ENCODE results near the gene MKI67.

MKI67 gene

DNA sequence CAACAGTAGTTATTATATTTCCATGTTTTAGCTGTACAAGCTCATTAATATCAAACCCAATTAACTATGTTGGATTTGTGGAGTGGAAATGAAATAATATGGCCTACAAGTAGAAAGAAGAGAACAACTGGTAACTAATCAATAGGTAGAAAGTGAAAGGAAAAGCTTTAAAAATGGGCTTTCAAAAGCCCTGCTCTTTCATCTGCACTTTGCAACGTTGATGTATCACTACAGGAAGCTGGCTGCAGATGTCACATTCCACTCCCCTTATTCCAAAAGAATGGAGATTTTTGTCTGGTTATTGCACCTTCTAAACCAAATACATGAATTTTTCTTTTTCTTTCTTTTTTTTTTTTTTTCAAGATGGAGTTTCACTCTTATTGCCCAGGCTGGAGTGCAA, 11.7 kb upstream of the MKI67 start:
- no peak for DNase-seq (ENCODE audit: low read depth)
- H3K4me3 ChIP-seq (ENCODE audit: control insufficient read depth, low read depth, low read length) = no peak overlapping the region
- TF ChIP-seq, protein P1, sequence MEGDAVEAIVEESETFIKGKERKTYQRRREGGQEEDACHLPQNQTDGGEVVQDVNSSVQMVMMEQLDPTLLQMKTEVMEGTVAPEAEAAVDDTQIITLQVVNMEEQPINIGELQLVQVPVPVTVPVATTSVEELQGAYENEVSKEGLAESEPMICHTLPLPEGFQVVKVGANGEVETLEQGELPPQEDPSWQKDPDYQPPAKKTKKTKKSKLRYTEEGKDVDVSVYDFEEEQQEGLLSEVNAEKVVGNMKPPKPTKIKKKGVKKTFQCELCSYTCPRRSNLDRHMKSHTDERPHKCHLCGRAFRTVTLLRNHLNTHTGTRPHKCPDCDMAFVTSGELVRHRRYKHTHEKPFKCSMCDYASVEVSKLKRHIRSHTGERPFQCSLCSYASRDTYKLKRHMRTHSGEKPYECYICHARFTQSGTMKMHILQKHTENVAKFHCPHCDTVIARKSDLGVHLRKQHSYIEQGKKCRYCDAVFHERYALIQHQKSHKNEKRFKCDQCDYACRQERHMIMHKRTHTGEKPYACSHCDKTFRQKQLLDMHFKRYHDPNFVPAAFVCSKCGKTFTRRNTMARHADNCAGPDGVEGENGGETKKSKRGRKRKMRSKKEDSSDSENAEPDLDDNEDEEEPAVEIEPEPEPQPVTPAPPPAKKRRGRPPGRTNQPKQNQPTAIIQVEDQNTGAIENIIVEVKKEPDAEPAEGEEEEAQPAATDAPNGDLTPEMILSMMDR (conservative IDR thresholded peaks at IDR 0.05; ENCODE audit: control insufficient read depth, insufficient read depth, low read depth, low read length) = no peak

DNA sequence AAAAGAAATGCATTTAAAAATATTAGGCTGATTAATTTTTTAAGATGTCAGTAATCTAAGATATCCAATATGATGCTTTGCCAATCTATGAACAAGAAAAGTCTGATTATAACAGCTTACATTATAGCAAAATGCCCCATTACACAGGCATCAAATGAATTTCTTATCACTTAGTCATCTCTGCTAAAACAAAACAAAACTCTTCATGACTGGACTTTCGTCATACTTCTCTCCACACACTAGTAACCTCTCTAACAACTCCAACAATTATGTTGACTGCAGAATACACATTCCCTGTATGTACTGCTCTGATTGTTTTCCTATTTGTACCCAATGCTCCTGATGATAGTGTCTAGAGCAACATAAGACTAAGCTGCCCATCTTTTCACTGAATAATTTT, 3.8 kb upstream of the MKI67 start:
- TF ChIP-seq, protein P1 (conservative IDR thresholded peaks at IDR 0.05; ENCODE audit: control insufficient read depth, insufficient read depth, low read depth, low read length) = no peak
- no peak for DNase-seq (ENCODE audit: low read depth)
- H3K4me3 ChIP-seq (ENCODE audit: control insufficient read depth, low read depth, low read length) = no peak overlapping the region

DNA sequence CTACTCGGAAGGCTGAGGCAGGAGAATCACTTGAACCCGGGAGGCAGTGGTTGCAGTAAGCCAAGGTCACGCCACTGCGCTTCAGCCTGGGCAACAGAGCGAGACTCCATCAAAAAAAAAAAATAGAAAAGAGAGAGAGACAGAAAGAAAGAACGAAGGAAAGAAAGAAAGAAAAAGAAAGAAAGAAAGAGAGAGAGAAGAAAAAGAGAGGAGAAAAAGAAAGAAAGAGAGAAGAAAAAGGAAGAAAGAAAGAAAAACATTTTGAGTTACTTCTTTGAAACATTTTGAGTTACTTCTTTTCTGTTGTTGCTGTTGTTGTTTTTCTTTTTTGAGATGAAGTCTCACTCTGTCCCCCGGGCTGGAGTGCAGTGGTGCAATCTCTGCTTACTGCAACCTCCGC, 2.4 kb upstream of the MKI67 start:
- H3K4me3 ChIP-seq (ENCODE audit: control insufficient read depth, low read depth, low read length) = no peak overlapping the region
- no peak for DNase-seq (ENCODE audit: low read depth)
- TF ChIP-seq, protein P1 (conservative IDR thresholded peaks at IDR 0.05; ENCODE audit: control insufficient read depth, insufficient read depth, low read depth, low read length) = no peak

DNA sequence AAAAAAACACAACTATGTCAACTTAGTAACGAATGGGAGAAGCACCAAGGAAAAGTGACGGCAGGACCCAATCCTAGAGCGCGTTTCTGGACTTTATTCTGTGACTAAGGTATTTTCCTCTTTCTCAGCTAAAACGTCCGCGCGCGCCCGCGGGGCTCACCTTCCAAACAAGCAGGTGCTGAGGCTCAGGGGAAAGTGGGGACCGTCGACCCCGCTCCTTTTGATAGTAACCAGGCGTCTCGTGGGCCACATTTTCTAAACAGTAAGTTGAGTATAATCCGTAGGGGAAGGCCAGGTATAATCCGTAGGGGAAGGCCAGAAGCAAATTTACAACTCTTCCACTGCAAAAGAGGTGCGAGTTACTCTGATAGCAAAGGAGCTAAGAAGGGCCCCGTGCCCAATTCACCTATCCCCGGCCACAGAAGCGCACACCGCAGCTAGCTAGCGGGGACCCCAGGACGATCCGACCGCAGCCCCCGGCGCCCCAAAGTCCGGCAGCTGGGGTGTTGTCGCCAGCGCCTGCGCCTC, 743 bp downstream of the MKI67 start:
- DNase-seq (ENCODE audit: low read depth) = no peak
- H3K4me3 ChIP-seq (ENCODE audit: control insufficient read depth, low read depth, low read length) = peak overlapping the region; percentile 85
- TF ChIP-seq, protein P1 (conservative IDR thresholded peaks at IDR 0.05; ENCODE audit: control insufficient read depth, insufficient read depth, low read depth, low read length) = no peak

DNA sequence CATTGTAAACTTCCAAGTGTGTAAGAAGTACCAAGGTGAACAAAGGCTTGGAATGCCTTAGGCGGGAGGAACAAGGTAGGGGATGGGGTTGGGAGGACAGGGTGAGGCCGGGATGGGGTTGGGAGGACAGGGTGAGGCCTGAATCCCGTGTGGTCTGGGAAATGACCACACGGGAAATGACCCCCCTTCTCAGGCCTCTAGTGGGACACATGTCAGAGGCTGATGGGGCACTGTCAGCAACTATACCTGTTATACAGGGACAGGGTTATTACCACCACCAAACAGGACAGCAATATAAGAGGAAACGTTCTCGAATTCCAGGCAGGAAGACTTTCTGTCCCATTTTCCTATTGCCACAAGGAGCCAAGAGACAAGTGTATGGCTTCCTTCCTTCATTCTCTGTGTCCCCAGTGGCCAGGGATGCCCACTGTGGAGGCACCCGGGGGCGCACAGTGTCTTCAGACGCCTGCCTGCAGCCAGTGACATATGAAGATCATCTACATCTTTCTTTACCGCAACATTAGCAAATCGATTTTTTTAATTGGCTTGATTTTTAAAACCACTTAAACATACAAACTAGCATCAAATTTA, 1.3 kb downstream of the MKI67 start:
- no peak for DNase-seq (ENCODE audit: low read depth)
- TF ChIP-seq, protein P1 (conservative IDR thresholded peaks at IDR 0.05; ENCODE audit: control insufficient read depth, insufficient read depth, low read depth, low read length) = no peak
- H3K4me3 ChIP-seq (ENCODE audit: control insufficient read depth, low read depth, low read length) = peak overlapping the region; percentile 85

DNA sequence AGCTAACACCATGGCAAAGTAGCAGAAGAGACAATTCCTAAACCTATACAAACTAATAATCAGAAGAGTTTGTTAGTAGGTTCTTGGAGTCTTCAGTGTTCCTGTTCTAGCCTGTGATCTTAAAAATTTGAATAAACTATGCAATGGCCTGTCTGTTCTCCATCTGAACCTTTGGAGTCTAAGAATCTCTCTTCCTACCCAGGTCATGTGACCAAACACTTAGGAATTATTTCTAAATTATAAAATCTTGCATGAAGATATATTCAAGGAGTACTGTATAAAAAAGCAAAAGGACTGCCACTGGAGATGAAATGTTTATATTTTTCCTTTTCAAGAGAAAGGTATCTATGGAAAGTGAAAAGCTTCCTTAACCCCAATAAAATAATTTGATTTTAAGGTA, 2.4 kb downstream of the MKI67 start:
- TF ChIP-seq, protein P1 (conservative IDR thresholded peaks at IDR 0.05; ENCODE audit: control insufficient read depth, insufficient read depth, low read depth, low read length) = no peak
- peak overlapping the region; percentile 85 for H3K4me3 ChIP-seq (ENCODE audit: control insufficient read depth, low read depth, low read length)
- no peak for DNase-seq (ENCODE audit: low read depth)

Data from fibroblast of mammary gland (primary cell).